Activated gamma-delta T cell treated with anti-CD3 and anti-CD28 coated beads, Interleukin-2, amount 50 U/mL, for 16 hours (primary cell): Measurements from ENCODE around the gene MLYCD.

Experiments
- DNase-seq: peaks from one replicate; pipeline ENCODE4 v3.0.0-alpha.2; 2020; ENCODE audit warnings: low read depth

Gene MLYCD

GRCh38 chr16:83898463-83899271 lies at the start of gene MLYCD:
Gene MLYCD, plus strand, starts transcription at chr16:83899115. Its CDS starts 30 bp downstream, at chr16:83899145.
- peak; percentile 54 for DNase-seq

GRCh38 chr16:83849421-83849820 lies 49.5 kb upstream of the MLYCD start:
- no peak for DNase-seq

- DNase-seq = no peak
These were observed 48.0 kb upstream of the MLYCD start for GRCh38 chr16:83850947-83851346.

- no peak for DNase-seq
These were observed 47.4 kb upstream of the MLYCD start for GRCh38 chr16:83851473-83851872.

GRCh38 chr16:83852774-83853173 lies 46.1 kb upstream of the MLYCD start:
- DNase-seq = no peak

GRCh38 chr16:83853834-83854233 lies 45.1 kb upstream of the MLYCD start:
- DNase-seq = no peak

- DNase-seq = no peak
These were observed 44.5 kb upstream of the MLYCD start for GRCh38 chr16:83854420-83854819.

- DNase-seq = no peak
These were observed 42.1 kb upstream of the MLYCD start for GRCh38 chr16:83856792-83857191.

GRCh38 chr16:83859265-83859664 lies 39.6 kb upstream of the MLYCD start:
- no peak for DNase-seq

GRCh38 chr16:83862661-83863060 lies 36.3 kb upstream of the MLYCD start:
- DNase-seq = no peak

GRCh38 chr16:83863682-83864081 lies 35.2 kb upstream of the MLYCD start:
- no peak for DNase-seq

GRCh38 chr16:83870830-83871229 lies 28.1 kb upstream of the MLYCD start:
- DNase-seq = no peak

GRCh38 chr16:83878838-83879237 lies 20.1 kb upstream of the MLYCD start:
- no peak for DNase-seq

GRCh38 chr16:83882163-83882885 lies 16.6 kb upstream of the MLYCD start:
- DNase-seq = no peak

- DNase-seq = no peak
These were observed 12.5 kb upstream of the MLYCD start for GRCh38 chr16:83886199-83886971.

- DNase-seq = no peak
These were observed 11.8 kb upstream of the MLYCD start for GRCh38 chr16:83887080-83887479.

GRCh38 chr16:83887564-83887963 lies 11.4 kb upstream of the MLYCD start:
- DNase-seq = no peak

GRCh38 chr16:83888672-83889044 lies 10.3 kb upstream of the MLYCD start:
- DNase-seq = no peak

- no peak for DNase-seq
These were observed 8.6 kb upstream of the MLYCD start for GRCh38 chr16:83890359-83890758.

- DNase-seq = no peak
These were observed 7.2 kb upstream of the MLYCD start for GRCh38 chr16:83891742-83892141.

- DNase-seq = no peak
These were observed 3.7 kb upstream of the MLYCD start for GRCh38 chr16:83895243-83895642.

GRCh38 chr16:83895942-83896341 lies 3.0 kb upstream of the MLYCD start:
- DNase-seq = no peak
